GM19395 (cell line): ENCODE results near the gene CPA5.

Experiments used
- ATAC-seq: cut with Tn5 transposase; IDR thresholded peaks from one replicate; pipeline ENCODE4 v1.9.1; 2021; ENCODE audit warnings: mild to moderate bottlenecking, moderate library complexity; ENCODE audit not compliant: unreplicated experiment

Gene CPA5

DNA sequence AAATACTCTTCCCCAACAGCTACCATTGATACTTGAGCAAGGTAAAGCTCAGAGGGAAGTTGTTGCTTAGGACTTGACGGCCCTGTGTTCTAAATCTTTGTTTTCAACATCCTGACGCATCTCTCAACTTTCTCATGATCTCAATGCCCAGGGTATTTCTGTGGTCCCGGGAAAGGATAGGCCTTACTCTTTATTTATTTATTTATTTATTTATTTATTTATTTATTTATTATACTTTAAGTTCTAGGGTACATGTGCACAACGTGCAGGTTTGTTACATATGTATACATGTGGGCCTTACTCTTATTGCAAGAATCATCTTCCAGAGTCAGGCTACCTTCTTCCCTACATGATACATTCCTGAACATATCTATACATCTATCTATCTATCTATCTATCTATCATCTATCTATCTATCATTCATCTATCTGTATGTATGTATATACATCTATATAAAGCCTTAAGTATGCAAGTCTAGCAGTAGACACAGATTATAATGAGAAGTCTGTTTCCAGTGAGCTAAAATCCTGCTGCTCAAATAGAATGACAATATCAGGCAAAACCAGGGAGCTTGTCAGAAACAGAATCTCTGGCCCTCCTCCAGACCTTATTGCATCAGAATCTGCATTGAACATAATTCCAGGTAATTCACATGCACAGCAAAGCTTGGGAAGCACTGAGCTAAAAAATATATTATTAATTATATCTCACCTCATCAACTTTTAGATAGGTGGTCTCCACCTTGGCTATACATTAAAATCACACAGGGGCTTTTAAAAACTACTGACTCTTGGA lies 12.2 kb upstream of the CPA5 start:
- ATAC-seq, result no peak

- no peak for ATAC-seq
Observed at GRCh38 chr7:130333832-130334231, 10.8 kb upstream of the CPA5 start.

DNA sequence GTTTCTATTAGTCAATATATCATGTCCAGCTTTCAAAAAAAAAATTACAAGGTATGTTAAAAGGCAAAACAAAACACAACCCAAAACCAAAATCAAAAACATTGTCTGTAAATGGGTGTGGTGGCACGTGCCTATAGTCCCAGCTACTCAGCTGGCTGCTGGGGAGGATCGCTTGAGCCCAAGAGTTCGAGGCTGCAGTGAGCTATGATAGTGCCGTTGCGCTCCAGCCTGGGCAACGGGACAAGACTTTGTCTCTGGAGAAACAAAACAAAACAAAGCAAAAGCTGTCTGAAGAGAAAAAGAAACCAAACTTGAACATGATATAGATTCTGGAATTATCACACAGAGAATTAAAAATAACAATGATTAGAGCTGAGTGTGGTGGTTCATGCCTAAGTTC lies 10.3 kb upstream of the CPA5 start:
- ATAC-seq, result no peak

DNA sequence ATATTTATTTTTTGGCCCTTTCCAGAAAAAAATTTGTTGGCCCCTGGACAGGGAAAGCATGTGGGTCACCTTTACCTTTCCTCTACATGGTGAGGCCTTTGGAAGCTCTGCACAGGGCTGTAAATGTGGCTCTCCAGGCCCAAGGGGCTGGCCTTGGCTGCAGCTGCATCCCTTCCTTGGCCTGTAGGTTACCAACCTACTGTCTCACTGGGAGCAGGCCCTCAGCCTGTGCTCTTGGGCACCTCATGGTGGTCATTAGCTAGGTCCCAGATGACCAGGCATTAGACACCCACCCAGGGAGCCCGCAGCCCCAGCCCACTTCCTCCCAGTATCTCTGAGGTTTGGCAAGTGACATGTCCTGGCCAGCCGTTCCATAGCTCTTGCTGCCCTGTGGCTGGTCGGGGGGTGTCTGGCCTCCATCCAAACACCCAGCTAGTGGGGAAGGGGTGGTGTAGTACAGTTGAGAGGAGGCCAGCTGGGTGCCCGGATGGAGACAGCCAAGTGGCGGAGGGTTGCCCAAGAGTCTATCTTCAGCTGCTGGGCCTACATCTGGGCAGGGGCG lies 7.1 kb upstream of the CPA5 start:
- ATAC-seq, result no peak

DNA sequence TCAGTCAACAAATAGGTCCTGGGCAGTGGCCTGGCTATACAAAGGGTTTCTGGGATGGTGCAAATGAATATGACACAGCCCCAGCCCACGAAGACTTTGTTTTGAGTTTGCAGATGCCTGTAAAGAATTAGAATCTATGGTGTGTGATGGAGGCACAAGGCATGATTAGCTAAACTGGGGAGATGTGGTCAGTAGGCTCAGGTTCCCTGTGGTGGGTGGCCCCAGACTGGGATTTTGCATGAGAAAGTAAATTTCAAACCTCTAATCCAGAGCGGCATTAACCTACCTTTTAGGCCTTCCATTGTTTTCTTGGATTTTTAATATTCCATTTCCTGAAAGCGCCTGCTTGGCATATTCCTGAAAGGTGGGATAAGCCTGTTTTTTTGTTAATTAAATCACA lies 6.4 kb upstream of the CPA5 start:
- ATAC-seq, result no peak

DNA sequence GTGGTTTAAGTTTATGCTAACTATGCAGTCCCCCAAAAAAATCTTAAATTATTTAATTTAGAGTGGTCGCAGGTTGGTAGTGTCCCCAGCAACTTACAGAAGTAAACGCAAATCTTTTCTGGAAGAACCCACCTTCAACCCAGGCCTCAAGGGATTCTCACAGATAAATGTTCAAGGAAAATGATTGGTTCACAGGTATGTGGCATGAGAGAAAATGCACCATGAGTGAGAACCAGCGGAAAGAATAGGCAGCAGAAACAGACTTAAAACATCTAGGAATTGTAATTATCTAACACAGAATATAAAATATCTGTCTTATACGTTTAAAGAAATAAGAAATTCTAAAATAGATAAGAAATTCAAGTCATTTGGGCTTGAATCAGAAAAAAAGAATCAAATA lies 2.7 kb upstream of the CPA5 start:
- no peak for ATAC-seq

GRCh38 chr7:130342701-130343380 lies 1.8 kb upstream of the CPA5 start:
- ATAC-seq, result no peak

DNA sequence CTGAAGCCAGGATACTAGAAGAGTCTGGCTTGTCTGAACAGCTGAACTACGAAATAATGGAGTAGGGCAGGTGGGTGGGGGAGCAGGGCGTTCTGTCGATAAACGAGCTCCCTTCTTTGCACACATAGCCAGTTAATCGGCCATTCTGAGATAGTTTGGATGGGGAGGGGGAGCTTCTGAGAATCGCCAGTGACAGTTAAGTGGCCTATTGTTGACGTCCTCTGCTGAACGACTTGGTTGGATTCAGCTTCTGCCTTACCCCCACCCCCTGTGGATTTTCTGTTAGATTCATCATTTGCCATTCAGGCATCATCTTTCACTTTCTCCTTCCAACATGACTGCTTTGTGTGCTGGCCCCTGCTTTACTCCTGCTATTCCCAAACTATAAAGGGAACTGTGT lies 520 bp downstream of the CPA5 start:
- no peak for ATAC-seq

DNA sequence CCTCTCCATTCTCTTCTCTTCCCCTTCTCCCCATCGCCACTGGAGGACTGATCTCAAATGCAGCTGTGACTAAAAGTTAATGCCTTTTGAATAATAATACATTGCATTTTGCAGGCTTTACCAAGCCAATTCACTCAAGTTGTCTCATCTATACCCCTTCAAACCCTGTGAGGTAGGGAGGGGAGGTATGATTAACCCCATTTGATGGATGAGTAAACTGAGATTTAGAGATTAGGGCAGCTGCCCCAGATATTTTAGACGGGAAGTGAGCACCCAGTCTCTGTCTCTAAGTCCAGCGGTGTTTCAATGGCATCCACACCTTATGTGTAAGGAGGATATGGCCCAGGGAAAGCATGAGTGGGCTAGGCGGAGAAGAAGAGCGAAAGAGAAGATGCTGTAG lies 1.1 kb downstream of the CPA5 start:
- ATAC-seq, result no peak

GRCh38 chr7:130346177-130346905 lies 1.7 kb downstream of the CPA5 start:
- ATAC-seq, result no peak

GRCh38 chr7:130346941-130347340 lies 2.3 kb downstream of the CPA5 start:
- no peak for ATAC-seq

DNA sequence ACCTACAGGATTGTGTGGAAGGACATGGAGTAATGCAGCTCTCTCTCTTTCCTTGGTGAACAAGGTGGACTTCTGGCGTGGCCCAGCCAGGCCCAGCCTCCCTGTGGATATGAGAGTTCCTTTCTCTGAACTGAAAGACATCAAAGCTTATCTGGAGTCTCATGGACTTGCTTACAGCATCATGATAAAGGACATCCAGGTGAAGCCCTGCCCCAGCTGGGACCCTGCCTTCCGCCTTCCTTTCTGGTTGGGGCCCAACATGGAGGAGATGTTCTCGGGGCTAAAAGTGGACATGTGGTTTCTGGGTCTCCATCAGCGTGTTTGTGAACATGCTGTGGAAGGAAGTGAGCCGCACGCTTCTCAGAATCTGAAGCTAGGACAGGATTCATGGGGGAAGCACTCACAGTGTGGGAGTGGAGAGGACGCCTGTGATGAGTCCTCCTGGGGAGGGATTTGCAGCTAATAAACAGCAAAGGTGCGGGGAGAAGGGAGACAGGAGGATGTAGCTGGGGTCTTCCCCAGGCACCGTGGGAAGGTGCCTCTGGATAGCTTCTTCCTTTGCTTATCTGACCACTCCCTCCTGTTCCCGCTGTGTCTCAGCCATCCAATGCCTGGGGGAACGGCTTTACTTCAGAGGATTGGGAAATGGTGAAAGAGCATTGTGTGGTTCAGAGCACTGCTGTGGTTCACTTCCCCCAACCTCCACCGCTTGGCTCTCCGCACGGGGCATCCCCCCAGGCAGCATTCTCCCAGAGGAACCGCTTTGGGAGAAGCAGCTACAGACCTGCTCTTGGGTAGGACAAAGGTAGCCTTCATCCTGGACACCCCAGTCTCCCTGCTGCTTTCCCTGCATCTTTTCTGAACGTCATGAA lies 5.5 kb downstream of the CPA5 start:
- ATAC-seq, result no peak

DNA sequence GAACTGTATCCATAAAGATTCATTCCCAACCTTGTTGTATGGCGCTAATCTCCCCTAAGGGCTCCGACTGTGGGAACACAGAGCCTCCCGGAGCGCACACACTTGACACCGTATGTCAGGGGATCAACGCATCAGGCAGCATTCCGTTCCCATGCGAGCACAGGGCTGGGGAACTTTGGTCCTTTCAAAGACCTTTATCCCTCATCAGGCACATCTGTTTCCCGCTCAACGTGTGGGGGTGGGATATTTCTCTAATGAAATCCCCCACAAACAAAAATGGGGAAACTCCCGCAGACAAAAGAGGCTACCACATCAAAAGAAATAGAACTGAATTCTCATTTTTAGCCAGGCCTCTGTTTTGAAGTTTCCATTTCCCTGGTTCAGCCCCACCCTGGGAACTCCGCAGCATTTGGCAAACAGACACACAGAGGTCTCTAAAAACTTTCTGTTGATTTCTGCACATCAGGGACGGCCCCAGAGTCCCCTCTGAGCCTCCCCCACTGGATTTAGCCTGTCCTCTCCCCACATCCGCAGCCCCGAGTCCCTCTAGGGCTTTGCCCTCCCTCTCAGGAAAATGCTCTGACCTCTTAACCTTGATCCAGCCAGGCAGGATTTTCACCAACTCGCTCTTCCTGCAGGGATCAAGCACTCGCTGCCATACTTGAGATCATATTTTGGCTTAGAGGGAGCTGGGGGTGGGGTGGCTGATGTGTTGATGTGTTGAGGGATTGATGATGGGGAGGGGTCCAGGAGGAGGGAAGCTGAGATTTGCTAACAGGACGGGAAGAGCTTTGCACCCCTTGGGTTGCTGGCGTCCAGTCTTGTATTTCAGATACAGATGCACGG lies 6.6 kb downstream of the CPA5 start:
- no peak for ATAC-seq

GRCh38 chr7:130351791-130352090 lies 7.1 kb downstream of the CPA5 start:
- no peak for ATAC-seq

DNA sequence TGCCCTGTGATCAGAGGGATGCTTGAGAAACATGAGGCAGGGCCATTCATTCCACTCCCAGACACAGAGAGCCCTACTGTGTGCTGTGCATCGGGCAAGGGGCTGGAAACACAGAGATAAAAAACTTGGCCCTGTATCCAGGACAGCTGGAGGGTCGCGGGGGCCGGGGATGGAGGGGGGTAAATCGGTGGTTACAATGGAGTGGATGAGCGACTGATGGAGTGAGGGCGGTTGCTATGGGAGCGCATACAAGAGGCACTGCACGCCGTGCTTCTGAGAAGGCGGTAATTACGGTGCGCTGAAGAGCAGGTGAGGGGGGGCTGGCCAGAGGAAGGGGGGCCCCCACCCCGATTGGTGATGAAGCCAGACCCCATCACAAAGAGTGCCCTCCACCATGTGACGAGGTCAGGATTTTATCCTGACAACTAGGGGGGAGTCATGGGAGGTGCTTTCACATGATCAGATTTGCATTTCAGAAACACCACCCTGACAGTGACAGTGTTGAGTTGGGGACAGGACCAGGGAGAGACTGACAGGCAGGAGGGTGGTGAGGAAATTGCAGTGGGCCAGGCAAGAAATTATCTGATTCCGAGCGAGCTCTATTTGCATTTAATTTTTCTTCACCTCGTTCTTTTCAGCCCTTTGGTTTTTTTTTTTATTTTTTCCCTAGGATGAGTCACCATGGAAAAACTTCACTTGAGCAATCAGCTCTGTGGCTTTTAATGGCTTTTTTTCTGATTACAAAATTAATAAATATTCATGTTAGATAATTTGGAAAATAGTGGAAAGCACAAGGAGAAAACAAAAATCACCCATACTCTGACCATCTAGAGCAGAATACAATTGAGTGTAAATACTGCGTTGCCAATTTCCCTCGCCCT lies 7.8 kb downstream of the CPA5 start:
- no peak for ATAC-seq

DNA sequence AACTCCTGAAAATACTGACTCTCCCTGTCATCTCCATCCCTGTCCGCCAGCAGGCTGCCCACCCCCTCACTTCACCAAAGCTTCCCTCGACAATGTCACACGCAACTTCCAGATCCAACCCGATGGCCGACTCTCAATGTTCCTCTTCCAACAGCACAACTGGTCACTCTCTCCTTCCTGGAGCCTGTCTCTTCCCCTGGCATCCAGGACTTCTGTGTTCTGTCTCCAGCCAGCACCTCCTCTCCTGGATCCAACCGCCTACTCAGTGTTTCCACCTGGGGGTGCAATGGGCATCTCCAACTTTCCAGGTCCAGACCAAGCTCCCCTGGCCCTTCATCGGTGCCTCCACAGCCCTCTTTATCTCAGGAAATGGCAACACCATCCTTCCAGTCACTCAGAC lies 8.6 kb downstream of the CPA5 start:
- ATAC-seq, result no peak

DNA sequence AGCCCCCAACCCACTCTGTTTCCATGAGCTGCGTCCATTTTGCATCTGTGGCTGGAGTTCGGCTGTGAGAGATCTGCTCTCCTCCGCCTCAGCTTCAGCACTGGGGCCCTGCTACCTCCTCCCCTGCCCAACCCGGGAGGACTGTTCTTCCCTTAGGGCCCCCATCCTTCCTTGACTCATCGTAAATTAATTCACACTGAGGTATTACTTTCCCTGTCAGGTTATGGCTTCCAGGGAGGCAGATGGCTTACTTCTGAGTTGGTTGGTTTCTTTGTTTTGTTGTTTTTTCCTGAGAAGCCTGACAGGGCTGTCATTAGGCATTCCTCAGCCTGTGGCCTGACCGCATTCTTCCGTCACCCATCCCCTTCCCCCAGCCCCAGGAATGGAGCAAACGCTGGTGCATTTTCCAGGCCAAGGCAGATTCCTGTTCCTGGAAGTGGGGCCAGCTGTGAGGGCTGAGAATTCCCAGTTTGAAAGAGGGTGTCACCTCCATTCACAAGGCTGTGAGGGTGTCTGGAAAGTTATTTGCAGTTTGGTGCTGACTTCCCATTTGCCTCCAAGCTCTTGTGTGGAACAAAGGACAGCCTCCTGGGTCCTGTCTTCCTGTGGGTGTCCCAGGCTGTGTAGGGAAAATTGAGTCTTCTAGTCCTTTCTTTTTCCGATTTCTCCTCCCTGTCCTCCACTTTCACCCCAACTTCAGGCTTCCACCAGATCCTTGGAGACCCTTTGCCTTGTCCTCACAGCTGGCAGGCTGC lies 11.7 kb downstream of the CPA5 start:
- ATAC-seq, result no peak

DNA sequence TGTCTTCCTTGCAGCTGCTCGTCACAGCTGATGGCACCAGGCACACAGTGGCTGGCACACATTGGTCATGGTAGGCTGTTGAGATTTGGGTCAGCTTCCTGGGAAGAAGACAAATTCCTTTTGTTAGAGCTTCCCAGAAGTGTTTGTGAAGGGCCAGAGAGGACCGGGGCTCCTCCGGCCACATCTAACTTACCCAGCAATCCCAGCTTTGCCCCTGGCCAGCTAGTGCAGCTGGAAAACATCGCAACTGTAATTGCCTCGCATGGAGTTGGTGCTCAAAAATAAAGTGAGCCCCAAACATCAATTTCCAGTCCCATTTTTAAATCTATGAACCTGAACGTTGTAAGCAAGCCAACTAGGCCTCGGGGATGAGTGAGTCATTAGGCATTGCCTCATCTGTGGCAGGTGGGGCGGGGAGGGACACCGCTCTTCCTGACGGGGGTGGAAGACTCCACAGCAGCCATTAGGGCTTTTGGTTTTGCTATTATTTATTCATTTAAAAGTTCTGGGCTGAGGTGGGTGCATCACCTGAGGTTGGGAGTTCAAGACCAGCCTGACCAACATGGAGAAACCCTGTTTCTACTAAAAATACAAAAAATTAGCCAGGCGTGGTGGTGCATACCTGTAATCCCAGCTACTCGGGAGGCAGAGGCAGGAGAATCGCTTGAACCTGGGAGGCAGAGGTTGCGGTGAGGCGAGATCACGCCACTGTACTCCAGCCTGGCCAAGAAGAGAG lies 12.4 kb downstream of the CPA5 start:
- no peak for ATAC-seq
